Neural progenitor cell (in vitro differentiated cells): ENCODE results near the gene OSCP1.

Source experiments
- CTCF ChIP-seq: fragments of 200-600 bp; sonication (generic); IDR thresholded peaks from 2 replicates; pipeline ENCODE4 v1.5.1; 2017; ENCODE audit warnings: antibody characterized with exemption, mild to moderate bottlenecking
- EZH2phosphoT487 ChIP-seq: fragments of 200-600 bp; sonication (generic); IDR thresholded peaks from 2 replicates; pipeline ENCODE4 v1.6.1; 2017; ENCODE audit warnings: antibody characterized with exemption

GRCh38 chr1:36469163-36469562, 18.9 kb upstream of the OSCP1 start:
- TF ChIP-seq CTCF (no peak), EZH2phosphoT487 (no peak)
